HepG2 (cell line): ENCODE results near the gene CRNKL1. TPM values are rescaled to one million over a fixed set of nuclear protein-coding genes. Genes with fewer than 3 reads are reported as not detected.

Experiments
- ARNTL ChIP-seq: sonication (generic); formaldehyde crosslinking; IDR thresholded peaks from 2 replicates; pipeline ENCODE4 v1.4.0; 2020; ENCODE audit warnings: mild to moderate bottlenecking, missing genetic modification reagents
- CBX2 ChIP-seq, 2 experiments: fragments of 200-600 bp in 1 of 2; sonication (generic); formaldehyde crosslinking in 1 of 2; IDR thresholded peaks; 2 replicates each; pipeline versions ENCODE4 v1.7.0 to v1.8.1; 2018 to 2022; ENCODE audit warnings: low read depth in 2 of 2, low read length in 1 of 2, mild to moderate bottlenecking in 1 of 2, missing genetic modification reagents in 1 of 2
- EZH2 ChIP-seq: conservative IDR thresholded peaks from 2 replicates; pipeline ENCODE4 v1.6.1; 2012; ENCODE audit warnings: mild to moderate bottlenecking, low read depth, low read length, moderate library complexity
- FIP1L1 ChIP-seq: fragments of 200-400 bp; formaldehyde crosslinking; IDR thresholded peaks from 2 replicates; pipeline ENCODE4 v1.6.1; 2018; ENCODE audit warnings: low read depth, mild to moderate bottlenecking, low read length, moderate library complexity, borderline replicate concordance; ENCODE audit not compliant: insufficient read depth
- GFI1 ChIP-seq: sonication (generic); formaldehyde crosslinking; IDR thresholded peaks from 2 replicates; pipeline ENCODE4 v1.5.0; 2020; ENCODE audit warnings: missing genetic modification reagents, mild to moderate bottlenecking, borderline replicate concordance
- HDAC1 ChIP-seq: sonication (generic); formaldehyde crosslinking; IDR thresholded peaks from 2 replicates; pipeline ENCODE4 v1.5.1; 2020; ENCODE audit warnings: mild to moderate bottlenecking, missing genetic modification reagents
- NFKB2 ChIP-seq: sonication (generic); formaldehyde crosslinking; IDR thresholded peaks from 2 replicates; pipeline ENCODE4 v1.4.0; 2020; ENCODE audit warnings: missing genetic modification reagents, borderline replicate concordance
- PAX8 ChIP-seq: sonication (generic); formaldehyde crosslinking; IDR thresholded peaks from 2 replicates; pipeline ENCODE4 v1.8.0; 2022; ENCODE audit warnings: mild to moderate bottlenecking, missing genetic modification reagents, borderline replicate concordance
- SPEN ChIP-seq: sonication (generic); formaldehyde crosslinking; IDR thresholded peaks from 2 replicates; pipeline ENCODE4 v1.5.1; 2020; ENCODE audit warnings: low read depth, mild to moderate bottlenecking, missing genetic modification reagents
- TMF1 ChIP-seq: sonication (generic); formaldehyde crosslinking; IDR thresholded peaks from 2 replicates; pipeline ENCODE4 v1.8.1; 2022; ENCODE audit warnings: low read depth, missing genetic modification reagents
- ZNF234 ChIP-seq: sonication (generic); formaldehyde crosslinking; conservative IDR thresholded peaks from 2 replicates; pipeline ENCODE4 v1.5.1; 2020; ENCODE audit warnings: mild to moderate bottlenecking, missing genetic modification reagents
- ZNF251 ChIP-seq: sonication (generic); formaldehyde crosslinking; IDR thresholded peaks from 2 replicates; pipeline ENCODE4 v1.9.0; 2021; ENCODE audit warnings: mild to moderate bottlenecking, missing genetic modification reagents
- ZNF335 ChIP-seq: sonication (generic); formaldehyde crosslinking; IDR thresholded peaks from 2 replicates; pipeline ENCODE4 v1.4.0; 2020; ENCODE audit warnings: missing genetic modification reagents
- ZNF460 ChIP-seq: sonication (generic); formaldehyde crosslinking; IDR thresholded peaks from 2 replicates; pipeline ENCODE4 v1.5.1; 2020; ENCODE audit warnings: missing genetic modification reagents, mild to moderate bottlenecking, borderline replicate concordance
- ZNF614 ChIP-seq: IDR thresholded peaks from 2 replicates; pipeline ENCODE4 v1.6.1; 2018; ENCODE audit warnings: missing biosample characterization, missing genetic modification reagents, inconsistent platforms, borderline replicate concordance
- ZNF652 ChIP-seq: IDR thresholded peaks from 2 replicates; pipeline ENCODE4 v1.6.1; 2016; ENCODE audit warnings: low read depth, borderline replicate concordance
- ZNF674 ChIP-seq: sonication (generic); formaldehyde crosslinking; IDR thresholded peaks from 2 replicates; pipeline ENCODE4 v1.5.0; 2020; ENCODE audit warnings: low read depth, mild to moderate bottlenecking, missing genetic modification reagents
- ZNF878 ChIP-seq: sonication (generic); formaldehyde crosslinking; IDR thresholded peaks from 2 replicates; pipeline ENCODE4 v1.8.1; 2023; ENCODE audit warnings: mild to moderate bottlenecking, missing genetic modification reagents, moderate library complexity
- polyA plus RNA-seq, 8 experiments: library from polyadenylated mRNA; depleted of rRNA in 3 of 8; stranded (reverse) in 7 of 8; unstranded in 1 of 8; fragments of >200 nt; fragmentation: Illumina TruSeq in 4 of 8; extraction: Trizol in 4 of 8; gene quantifications; 2 replicates each; pipeline versions ENCODE4 v1.2.1 to v1.2.3, GENCODE V29; 2011 to 2016; ENCODE audit warnings: low read depth in 4 of 8, missing spikeins in 1 of 8, mixed read lengths in 1 of 8; ENCODE audit not compliant: insufficient read depth in 1 of 8
- total RNA-seq, 5 experiments: library from RNA; depleted of rRNA; stranded (reverse); fragments of >200 nt; fragmentation: Illumina TruSeq; extraction: Trizol; gene quantifications; 2 replicates each; pipeline ENCODE4 v1.2.3, GENCODE V29; 2016; ENCODE audit warnings: low read depth in 1 of 5
- TF ChIP-seq, protein P1 (sequence below): sonication (generic); formaldehyde crosslinking; IDR thresholded peaks from 2 replicates; pipeline ENCODE4 v1.5.0; 2020; ENCODE audit warnings: mild to moderate bottlenecking, missing genetic modification reagents, borderline replicate concordance
- TF ChIP-seq, protein P2 (sequence below): sonication (generic); formaldehyde crosslinking; IDR thresholded peaks from 2 replicates; pipeline ENCODE4 v1.4.0; 2020; ENCODE audit warnings: missing genetic modification reagents, mild to moderate bottlenecking, borderline replicate concordance
- TF ChIP-seq, protein P3 (sequence below): sonication (generic); formaldehyde crosslinking; IDR thresholded peaks from 2 replicates; pipeline ENCODE4 v1.4.0; 2020; ENCODE audit warnings: missing genetic modification reagents

Gene CRNKL1
- total and polyA plus RNA-seq, 2 of the 13 experiments (the other 11 are each of a cell fraction or from before 2014, with no cell fraction given), result 12.3 to 64.5 TPM

DNA sequence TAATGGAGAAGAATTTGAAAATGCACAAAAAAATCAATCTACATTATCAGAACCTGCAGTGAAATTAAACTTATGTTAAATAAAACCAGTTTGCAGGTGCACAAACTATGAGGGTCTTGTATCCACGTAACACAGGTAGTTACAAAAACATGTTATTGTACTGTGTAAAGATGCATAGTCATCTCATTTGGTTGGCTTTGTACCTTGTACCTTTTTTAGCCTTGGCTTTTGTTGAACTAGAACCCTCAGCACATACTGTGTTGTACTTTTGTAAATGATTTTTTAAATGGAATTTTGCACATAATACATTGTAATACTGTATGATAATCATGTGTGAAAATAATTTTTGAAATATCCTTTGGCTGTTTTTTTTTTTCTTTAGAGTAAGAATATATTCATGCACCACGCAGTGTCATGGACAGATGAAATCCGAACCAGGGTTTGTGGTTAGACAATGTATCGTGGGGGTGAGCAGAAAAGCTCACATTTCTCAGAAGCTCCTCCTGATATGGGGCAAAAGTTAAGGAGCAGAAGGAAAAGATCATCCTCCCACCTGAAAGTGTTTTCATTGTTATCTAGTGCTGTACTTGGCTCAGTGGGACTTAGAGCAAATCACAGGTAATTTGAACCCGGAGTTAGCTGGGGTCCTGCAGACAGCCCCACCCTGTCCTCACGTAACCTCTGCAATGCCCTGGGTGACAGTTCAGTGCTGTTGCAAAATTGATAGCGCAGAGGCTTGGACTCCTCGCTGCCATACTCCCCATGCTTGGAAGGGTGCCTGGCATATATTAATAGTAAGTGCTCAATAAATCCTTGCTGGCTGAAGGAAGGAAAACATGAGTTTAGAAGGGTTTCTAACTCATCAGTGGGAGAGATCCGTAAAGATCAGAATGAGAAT lies 49.9 kb downstream of the CRNKL1 start (continued):
- TF ChIP-seq ZNF460 (CRISPR knock-in tag), result no peak
- TF ChIP-seq ZNF878, result no peak
- no peak for TF ChIP-seq ZNF652 (CRISPR knock-in tag)
- no peak for TF ChIP-seq ZNF614 (CRISPR knock-in tag)
- no peak for TF ChIP-seq ZNF674
- TF ChIP-seq ZNF251 (CRISPR knock-in tag), result no peak
- TF ChIP-seq TMF1, result no peak
- no peak for TF ChIP-seq FIP1L1
- TF ChIP-seq GFI1, result peak; percentile 44; the same call in 1 of the 2 replicates
- TF ChIP-seq CBX2 (IDR thresholded peaks at IDR 0.05; ENCODE audit: low read depth, low read length), result no peak
- TF ChIP-seq CBX2 (CRISPR knock-in tag; IDR thresholded peaks at IDR 0.05; ENCODE audit: low read depth), result no peak
- no peak for TF ChIP-seq PAX8
- TF ChIP-seq ZNF234 (CRISPR knock-in tag), result no peak
- no peak for TF ChIP-seq EZH2
- TF ChIP-seq, protein P1, sequence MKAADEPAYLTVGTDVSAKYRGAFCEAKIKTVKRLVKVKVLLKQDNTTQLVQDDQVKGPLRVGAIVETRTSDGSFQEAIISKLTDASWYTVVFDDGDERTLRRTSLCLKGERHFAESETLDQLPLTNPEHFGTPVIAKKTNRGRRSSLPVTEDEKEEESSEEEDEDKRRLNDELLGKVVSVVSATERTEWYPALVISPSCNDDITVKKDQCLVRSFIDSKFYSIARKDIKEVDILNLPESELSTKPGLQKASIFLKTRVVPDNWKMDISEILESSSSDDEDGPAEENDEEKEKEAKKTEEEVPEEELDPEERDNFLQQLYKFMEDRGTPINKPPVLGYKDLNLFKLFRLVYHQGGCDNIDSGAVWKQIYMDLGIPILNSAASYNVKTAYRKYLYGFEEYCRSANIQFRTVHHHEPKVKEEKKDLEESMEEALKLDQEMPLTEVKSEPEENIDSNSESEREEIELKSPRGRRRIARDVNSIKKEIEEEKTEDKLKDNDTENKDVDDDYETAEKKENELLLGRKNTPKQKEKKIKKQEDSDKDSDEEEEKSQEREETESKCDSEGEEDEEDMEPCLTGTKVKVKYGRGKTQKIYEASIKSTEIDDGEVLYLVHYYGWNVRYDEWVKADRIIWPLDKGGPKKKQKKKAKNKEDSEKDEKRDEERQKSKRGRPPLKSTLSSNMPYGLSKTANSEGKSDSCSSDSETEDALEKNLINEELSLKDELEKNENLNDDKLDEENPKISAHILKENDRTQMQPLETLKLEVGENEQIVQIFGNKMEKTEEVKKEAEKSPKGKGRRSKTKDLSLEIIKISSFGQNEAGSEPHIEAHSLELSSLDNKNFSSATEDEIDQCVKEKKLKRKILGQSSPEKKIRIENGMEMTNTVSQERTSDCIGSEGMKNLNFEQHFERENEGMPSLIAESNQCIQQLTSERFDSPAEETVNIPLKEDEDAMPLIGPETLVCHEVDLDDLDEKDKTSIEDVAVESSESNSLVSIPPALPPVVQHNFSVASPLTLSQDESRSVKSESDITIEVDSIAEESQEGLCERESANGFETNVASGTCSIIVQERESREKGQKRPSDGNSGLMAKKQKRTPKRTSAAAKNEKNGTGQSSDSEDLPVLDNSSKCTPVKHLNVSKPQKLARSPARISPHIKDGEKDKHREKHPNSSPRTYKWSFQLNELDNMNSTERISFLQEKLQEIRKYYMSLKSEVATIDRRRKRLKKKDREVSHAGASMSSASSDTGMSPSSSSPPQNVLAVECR (CRISPR knock-in tag), result peak; percentile 25; the same call in 1 of the 2 replicates
- no peak; the same call in 1 of the 2 replicates for TF ChIP-seq SPEN (CRISPR knock-in tag)
- TF ChIP-seq NFKB2 (CRISPR knock-in tag), result no peak
- TF ChIP-seq, protein P2, sequence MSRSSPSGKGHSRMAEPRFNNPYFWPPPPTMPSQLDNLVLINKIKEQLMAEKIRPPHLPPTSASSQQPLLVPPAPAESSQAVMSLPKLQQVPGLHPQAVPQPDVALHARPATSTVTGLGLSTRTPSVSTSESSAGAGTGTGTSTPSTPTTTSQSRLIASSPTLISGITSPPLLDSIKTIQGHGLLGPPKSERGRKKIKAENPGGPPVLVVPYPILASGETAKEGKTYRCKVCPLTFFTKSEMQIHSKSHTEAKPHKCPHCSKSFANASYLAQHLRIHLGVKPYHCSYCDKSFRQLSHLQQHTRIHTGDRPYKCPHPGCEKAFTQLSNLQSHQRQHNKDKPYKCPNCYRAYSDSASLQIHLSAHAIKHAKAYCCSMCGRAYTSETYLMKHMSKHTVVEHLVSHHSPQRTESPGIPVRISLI (CRISPR knock-in tag), result peak; percentile 47; the same call in 1 of the 2 replicates
- TF ChIP-seq HDAC1 (CRISPR knock-in tag), result no peak; the same call in 1 of the 2 replicates
- TF ChIP-seq ARNTL (CRISPR knock-in tag), result no peak
- no peak for TF ChIP-seq ZNF335 (CRISPR knock-in tag)
- TF ChIP-seq, protein P3, sequence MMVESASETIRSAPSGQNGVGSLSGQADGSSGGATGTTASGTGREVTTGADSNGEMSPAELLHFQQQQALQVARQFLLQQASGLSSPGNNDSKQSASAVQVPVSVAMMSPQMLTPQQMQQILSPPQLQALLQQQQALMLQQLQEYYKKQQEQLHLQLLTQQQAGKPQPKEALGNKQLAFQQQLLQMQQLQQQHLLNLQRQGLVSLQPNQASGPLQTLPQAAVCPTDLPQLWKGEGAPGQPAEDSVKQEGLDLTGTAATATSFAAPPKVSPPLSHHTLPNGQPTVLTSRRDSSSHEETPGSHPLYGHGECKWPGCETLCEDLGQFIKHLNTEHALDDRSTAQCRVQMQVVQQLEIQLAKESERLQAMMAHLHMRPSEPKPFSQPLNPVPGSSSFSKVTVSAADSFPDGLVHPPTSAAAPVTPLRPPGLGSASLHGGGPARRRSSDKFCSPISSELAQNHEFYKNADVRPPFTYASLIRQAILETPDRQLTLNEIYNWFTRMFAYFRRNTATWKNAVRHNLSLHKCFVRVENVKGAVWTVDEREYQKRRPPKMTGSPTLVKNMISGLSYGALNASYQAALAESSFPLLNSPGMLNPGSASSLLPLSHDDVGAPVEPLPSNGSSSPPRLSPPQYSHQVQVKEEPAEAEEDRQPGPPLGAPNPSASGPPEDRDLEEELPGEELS (CRISPR knock-in tag), result no peak; the same call in 1 of the 2 replicates
